A549 (cell line): ENCODE measurements around the gene GNG8.

Source experiments
- CTCF ChIP-seq: fragments of >200 bp; sonication (Bioruptor Twin); formaldehyde crosslinking; IDR thresholded peaks from 3 replicates; pipeline ENCODE4 v1.5.1; 2016
- EHF ChIP-seq: fragments of 250-450 bp; sonication (Bioruptor Pico); IDR thresholded peaks from 2 replicates; pipeline ENCODE4 v1.5.0; 2020; ENCODE audit warnings: mild to moderate bottlenecking
- POLR2A ChIP-seq: IDR thresholded peaks from 2 replicates; pipeline ENCODE4 v1.6.1; 2012; ENCODE audit warnings: mild to moderate bottlenecking, low read length

GRCh38 chr19:46637224-46637623, 1.2 kb upstream of the GNG8 start:
- TF ChIP-seq POLR2A (no peak), CTCF (no peak), EHF (no peak)
